ENCODE measurements around the gene MKKS.

DNA sequence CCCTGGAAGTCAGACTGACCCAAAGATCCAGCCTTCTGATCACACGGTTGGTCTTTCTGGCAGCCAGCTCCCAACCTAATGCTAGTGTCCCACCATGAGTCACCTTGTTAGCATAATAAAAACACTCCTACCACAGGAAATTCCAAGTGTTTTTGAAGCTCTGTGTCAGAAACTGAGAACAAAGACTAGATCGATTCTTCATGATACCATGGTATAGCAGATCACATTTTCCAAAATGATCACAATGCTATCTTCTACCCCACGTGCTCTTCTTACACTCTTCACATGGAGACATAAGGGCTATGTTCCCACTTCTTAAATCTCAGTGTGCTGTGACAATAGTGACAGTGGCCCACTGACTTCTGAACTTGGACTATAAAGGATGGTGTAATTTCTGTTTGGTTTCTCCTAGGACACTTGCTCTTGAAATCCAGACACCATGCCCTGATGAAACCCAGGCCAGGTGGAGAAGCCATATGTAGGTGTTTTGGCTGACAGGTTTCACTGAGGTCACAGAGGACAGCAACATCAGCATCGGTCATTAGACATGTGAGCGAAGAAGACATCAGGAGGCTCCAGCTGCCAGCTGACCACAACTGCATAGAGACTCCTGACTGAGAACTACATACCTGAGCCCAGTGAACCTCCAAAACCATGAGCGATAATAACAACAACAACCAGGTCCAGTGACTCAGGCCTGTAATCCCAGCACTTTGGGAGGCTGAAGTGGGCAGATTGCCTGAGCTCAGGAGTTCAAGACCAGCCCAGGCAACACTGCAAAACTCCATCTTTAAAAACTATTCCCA lies 57.5 kb downstream of the MKKS start:
- TF ChIP-seq, protein P1, sequence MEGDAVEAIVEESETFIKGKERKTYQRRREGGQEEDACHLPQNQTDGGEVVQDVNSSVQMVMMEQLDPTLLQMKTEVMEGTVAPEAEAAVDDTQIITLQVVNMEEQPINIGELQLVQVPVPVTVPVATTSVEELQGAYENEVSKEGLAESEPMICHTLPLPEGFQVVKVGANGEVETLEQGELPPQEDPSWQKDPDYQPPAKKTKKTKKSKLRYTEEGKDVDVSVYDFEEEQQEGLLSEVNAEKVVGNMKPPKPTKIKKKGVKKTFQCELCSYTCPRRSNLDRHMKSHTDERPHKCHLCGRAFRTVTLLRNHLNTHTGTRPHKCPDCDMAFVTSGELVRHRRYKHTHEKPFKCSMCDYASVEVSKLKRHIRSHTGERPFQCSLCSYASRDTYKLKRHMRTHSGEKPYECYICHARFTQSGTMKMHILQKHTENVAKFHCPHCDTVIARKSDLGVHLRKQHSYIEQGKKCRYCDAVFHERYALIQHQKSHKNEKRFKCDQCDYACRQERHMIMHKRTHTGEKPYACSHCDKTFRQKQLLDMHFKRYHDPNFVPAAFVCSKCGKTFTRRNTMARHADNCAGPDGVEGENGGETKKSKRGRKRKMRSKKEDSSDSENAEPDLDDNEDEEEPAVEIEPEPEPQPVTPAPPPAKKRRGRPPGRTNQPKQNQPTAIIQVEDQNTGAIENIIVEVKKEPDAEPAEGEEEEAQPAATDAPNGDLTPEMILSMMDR (IDR thresholded peaks at IDR 0.05) = no peak
- TF ChIP-seq POLR2AphosphoS5 (IDR thresholded peaks at IDR 0.05) (no peak), POLR2A (IDR thresholded peaks at IDR 0.05) (no peak), EP300 (IDR thresholded peaks at IDR 0.05; ENCODE audit: low read depth) (no peak)
